Measurements from ENCODE around the gene PPP1R10. TPM values are rescaled to one million over a fixed set of nuclear protein-coding genes. Genes with fewer than 3 reads are reported as not detected.

The PPP1R10 gene
- total RNA-seq, 1 donor from 2014 or later = 58.2 TPM

DNA sequence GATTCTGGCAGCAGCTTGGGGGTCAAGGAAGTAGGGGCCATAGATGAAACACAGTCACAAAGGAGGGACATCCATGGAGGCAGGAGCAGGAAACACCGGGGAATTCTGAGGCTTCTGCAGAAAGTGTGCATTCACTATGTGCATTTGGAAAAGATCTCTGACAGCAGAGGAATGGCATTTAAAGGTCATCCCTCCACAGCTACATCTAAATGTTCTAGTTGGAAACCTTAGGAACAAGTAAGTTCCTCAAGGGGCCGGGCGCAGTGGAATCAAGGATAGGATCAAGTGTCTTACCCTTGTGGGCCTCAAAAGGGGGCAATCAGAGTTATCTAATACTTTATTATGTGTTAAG lies 38.7 kb upstream of the PPP1R10 start:
- no peaks in the 10 kb centered on the region for H3K27me3 Mint-ChIP-seq (ENCODE audit: low read depth)
- H3K4me1 Mint-ChIP-seq (ENCODE audit: low read depth) = no peaks in the 10 kb centered on the region
- no peak for DNase-seq (ENCODE audit: low spot score)
- no peaks in the 10 kb centered on the region for H3K9me3 Mint-ChIP-seq (ENCODE audit: low read depth)
- no peak overlapping the region for H3K4me3 Mint-ChIP-seq (ENCODE audit: unreplicated experiment)
- H3K36me3 Mint-ChIP-seq (ENCODE audit: low read depth) = peaks cover 41% of the 10 kb centered on the region
- TF ChIP-seq, protein P1, sequence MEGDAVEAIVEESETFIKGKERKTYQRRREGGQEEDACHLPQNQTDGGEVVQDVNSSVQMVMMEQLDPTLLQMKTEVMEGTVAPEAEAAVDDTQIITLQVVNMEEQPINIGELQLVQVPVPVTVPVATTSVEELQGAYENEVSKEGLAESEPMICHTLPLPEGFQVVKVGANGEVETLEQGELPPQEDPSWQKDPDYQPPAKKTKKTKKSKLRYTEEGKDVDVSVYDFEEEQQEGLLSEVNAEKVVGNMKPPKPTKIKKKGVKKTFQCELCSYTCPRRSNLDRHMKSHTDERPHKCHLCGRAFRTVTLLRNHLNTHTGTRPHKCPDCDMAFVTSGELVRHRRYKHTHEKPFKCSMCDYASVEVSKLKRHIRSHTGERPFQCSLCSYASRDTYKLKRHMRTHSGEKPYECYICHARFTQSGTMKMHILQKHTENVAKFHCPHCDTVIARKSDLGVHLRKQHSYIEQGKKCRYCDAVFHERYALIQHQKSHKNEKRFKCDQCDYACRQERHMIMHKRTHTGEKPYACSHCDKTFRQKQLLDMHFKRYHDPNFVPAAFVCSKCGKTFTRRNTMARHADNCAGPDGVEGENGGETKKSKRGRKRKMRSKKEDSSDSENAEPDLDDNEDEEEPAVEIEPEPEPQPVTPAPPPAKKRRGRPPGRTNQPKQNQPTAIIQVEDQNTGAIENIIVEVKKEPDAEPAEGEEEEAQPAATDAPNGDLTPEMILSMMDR (IDR thresholded peaks at IDR 0.05) = no peak
- no peak overlapping the region for H3K27ac Mint-ChIP-seq (ENCODE audit: unreplicated experiment)

DNA sequence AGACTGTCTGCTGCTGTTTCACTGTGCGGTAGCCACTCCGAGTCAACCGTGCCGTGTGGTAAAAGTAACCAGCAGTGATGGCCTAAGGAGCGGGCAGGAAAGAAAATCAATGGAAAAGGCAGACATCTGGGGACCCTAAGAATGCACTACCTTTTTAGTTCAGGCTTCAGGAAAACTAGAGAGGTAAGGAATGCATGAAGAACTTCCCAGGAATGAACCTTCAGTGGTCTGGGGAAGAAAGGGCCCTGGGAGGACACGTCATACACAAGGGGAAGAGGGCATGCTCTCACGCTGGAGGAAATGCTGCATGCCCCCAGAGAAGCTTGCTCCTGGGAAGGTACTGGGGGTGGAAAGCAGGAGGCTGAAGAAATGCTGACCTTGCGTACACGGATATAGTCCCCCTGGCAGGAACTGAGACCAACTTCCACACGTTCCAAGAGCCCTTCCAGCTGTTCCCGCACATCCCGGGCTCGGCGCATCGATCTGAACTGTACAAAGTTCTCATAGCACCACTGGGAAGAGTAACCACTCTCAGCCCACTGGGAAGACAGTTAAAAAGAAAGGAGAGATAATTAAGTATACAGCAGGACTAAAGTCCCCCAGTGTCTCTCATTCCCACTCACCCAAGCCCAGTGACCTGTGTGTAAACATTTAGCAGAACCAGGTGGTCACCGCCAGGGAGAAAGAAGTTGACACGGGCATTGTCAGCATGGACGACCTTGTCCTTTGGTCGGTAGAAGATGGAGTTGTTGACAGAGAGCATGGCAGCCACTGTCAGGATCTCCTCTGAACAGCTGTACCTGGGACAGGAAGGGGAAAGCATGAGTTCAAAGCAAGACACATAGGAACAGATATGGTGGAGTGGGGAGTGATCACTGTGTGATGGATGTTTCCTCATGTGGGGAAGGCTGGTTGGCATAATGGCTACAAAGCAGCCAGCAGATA lies 38.0 kb upstream of the PPP1R10 start:
- TF ChIP-seq, protein P1 (IDR thresholded peaks at IDR 0.05) = no peak
- Mint-ChIP-seq H3K36me3 (ENCODE audit: low read depth) (peaks cover 39% of the 10 kb centered on the region), H3K4me1 (ENCODE audit: low read depth) (no peaks in the 10 kb centered on the region), H3K27ac (ENCODE audit: unreplicated experiment) (no peak overlapping the region), H3K4me3 (ENCODE audit: unreplicated experiment) (no peak overlapping the region), H3K9me3 (ENCODE audit: low read depth) (no peaks in the 10 kb centered on the region), H3K27me3 (ENCODE audit: low read depth) (no peaks in the 10 kb centered on the region)
- no peak for DNase-seq (ENCODE audit: low spot score)

DNA sequence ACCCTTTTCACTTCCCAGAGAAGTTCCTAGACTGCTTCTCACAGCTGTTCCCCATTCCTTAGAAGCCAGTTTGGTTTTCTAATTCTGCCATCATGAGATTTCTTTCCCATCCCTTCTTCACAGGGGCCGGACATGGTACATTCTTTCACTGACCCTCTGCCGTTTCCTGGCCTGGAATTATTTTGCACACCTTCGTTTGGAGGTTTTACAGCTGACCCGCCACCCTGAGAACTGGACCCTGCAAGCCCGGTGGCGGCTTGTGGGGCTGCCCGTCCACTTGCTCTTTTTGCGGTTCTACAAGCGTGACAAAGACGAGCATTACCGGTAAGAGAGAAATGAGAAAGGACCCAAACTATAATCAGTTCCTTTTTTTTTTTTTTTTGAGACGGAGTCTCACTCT lies 34.1 kb upstream of the PPP1R10 start:
- H3K27ac Mint-ChIP-seq (ENCODE audit: unreplicated experiment) = no peak overlapping the region
- no peaks in the 10 kb centered on the region for H3K9me3 Mint-ChIP-seq (ENCODE audit: low read depth)
- TF ChIP-seq, protein P1 (IDR thresholded peaks at IDR 0.05) = no peak
- peaks cover 24% of the 10 kb centered on the region for H3K36me3 Mint-ChIP-seq (ENCODE audit: low read depth)
- no peak overlapping the region for H3K4me3 Mint-ChIP-seq (ENCODE audit: unreplicated experiment)
- peaks cover 13% of the 10 kb centered on the region for H3K4me1 Mint-ChIP-seq (ENCODE audit: low read depth)
- H3K27me3 Mint-ChIP-seq (ENCODE audit: low read depth) = no peaks in the 10 kb centered on the region
- DNase-seq (ENCODE audit: low spot score) = no peak

DNA sequence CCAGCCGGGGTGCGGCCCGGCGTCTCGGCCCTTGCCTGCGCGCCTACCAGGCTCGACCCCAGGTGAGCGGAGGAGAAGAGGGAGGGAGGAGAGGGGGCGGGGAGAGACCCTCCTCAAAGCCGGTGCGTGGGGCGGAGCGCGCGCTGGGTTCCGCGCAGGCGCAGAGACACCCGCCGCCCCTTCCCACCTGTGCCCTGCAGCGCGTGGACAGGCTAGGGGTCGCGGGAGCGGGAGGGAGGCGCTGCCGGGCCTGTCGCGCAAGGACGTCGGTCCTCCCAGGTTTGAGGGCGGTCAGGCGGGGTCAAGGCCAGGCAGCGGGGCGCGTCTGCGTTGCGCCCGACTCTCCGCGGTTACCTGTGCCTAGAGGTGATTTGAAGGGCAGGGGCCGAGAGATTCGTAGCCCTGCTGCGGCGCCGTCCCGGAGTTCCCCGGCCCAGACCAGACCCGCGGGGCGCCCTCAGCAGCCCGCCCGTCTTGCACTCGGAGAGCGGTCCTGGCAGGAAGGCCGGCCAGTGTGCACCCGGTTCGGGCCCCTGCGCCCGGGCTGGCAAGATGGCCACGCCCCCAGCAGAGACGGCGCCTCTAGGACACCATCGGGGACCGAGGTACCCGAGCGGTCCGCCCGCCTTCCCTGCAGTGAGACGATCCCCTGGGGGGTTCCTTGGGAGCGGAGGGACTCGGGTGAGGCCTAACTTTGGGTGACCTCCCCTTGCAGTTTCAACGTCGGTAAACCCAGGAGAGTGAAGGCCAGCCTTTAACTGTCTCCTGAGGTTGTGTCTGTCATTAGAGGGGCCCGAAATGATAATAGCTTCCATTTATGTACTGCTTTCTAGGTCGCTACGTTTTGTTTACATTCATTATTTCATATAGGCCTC lies 30.4 kb upstream of the PPP1R10 start:
- peak overlapping the region; percentile 82 for H3K27ac Mint-ChIP-seq (ENCODE audit: unreplicated experiment)
- peaks cover 13% of the 10 kb centered on the region for H3K36me3 Mint-ChIP-seq (ENCODE audit: low read depth)
- H3K27me3 Mint-ChIP-seq (ENCODE audit: low read depth) = no peaks in the 10 kb centered on the region

More for the DNA sequence above, 30.4 kb upstream of the PPP1R10 start:
- TF ChIP-seq, protein P1 (IDR thresholded peaks at IDR 0.05) = no peak
- peak overlapping the region; percentile 82 for H3K4me3 Mint-ChIP-seq (ENCODE audit: unreplicated experiment)
- peaks cover 17% of the 10 kb centered on the region for H3K4me1 Mint-ChIP-seq (ENCODE audit: low read depth)
- no peak for DNase-seq (ENCODE audit: low spot score)
- H3K9me3 Mint-ChIP-seq (ENCODE audit: low read depth) = no peaks in the 10 kb centered on the region
